Fibroblast of mammary gland (primary cell): ENCODE measurements around the gene ME3.

Experiments
- DNase-seq: peaks from one replicate; pipeline ENCODE4 v3.0.0-alpha.2; 2010; ENCODE audit warnings: low read depth
- H3K4me3 ChIP-seq: 2 replicates; pipeline ENCODE4 v1.5.1; 2011; ENCODE audit warnings: low read depth, mild to moderate bottlenecking, low read length, moderate library complexity; ENCODE audit not compliant: control insufficient read depth
- TF ChIP-seq, protein P1 (sequence below): conservative IDR thresholded peaks from 2 replicates; pipeline ENCODE4 v1.5.1; 2011; ENCODE audit warnings: low read depth, low read length, inconsistent platforms; ENCODE audit not compliant: control insufficient read depth, insufficient read depth

The ME3 gene

DNA sequence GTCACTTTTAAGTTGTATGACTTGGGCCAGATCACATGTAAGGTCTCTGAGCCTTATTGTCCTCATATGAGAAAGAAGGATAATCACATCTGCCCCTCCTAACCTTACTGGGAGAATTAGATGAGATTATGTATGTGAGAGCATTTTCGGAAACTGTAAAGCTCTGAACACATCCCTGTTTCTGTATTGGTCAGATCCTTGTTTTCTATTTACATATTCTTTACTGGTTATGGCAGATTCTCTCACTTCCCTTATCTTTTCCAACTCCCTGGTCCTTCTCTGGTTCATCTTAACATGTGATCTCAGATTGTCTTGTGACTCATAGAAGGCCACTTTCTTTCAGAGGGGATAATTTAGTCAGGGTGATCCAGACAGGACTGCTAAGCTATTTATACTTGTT, 255.9 kb downstream of the ME3 start:
- DNase-seq = no peak
- no peak overlapping the region for H3K4me3 ChIP-seq
- TF ChIP-seq, protein P1, sequence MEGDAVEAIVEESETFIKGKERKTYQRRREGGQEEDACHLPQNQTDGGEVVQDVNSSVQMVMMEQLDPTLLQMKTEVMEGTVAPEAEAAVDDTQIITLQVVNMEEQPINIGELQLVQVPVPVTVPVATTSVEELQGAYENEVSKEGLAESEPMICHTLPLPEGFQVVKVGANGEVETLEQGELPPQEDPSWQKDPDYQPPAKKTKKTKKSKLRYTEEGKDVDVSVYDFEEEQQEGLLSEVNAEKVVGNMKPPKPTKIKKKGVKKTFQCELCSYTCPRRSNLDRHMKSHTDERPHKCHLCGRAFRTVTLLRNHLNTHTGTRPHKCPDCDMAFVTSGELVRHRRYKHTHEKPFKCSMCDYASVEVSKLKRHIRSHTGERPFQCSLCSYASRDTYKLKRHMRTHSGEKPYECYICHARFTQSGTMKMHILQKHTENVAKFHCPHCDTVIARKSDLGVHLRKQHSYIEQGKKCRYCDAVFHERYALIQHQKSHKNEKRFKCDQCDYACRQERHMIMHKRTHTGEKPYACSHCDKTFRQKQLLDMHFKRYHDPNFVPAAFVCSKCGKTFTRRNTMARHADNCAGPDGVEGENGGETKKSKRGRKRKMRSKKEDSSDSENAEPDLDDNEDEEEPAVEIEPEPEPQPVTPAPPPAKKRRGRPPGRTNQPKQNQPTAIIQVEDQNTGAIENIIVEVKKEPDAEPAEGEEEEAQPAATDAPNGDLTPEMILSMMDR = no peak

DNA sequence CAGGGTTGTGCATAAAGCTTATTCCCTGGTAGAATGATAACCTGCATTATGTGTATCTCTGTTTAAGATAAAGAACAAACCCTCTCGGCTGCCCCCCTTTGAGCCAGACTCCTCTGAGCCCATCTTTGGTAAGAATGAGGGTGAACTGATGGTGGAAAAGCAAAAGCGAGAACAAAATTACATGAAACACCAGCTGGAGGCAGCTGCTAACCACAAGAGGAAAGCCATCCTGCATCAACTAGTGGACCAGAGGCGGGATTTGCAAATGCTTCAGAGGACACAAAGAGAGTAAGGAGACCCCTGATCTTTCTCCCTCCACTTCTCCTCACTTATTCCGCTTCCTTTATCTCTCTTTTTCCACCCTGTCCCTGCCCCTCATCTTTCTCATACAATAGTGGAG, 257.4 kb downstream of the ME3 start:
- DNase-seq = no peak
- H3K4me3 ChIP-seq = no peak overlapping the region
- TF ChIP-seq, protein P1 = no peak

DNA sequence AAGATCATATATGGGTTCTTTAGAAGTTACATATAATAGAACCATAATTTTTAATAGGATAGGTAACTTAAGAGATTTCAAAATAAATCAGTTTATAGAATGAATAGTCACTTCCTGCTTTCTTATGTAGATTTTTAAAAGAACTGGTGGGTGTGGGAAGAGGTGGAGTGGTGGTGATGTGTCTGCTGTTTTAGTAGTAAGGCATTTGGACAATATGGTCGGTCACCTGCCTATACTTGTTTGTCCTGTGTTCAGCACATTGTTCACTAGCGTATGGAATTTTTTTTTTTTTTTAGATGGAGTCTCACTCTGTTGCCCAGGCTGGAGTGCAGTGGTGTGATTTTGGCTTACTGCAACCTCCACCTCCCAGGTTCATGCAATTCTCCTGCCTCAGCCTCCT, 258.4 kb downstream of the ME3 start:
- TF ChIP-seq, protein P1 = no peak
- H3K4me3 ChIP-seq = no peak overlapping the region
- no peak for DNase-seq

DNA sequence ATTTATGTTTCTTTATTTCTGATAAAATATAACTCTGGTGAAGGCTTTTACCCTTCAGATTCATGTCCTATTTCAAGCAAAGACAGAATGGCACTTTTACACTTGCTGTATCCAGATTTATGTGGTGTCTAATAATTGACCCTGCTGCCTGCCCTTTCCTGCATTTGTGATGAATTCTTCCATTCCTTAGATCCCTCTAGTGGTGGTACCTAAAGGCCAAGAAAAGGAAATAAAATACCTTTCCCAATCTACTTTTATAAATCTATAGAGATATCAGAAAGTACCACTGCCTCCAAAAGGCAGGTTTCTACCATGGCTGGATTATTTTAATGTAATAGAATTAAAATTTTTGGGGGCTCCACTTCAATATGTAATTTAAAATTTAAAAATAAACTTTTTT, 263.6 kb downstream of the ME3 start:
- DNase-seq = no peak
- no peak overlapping the region for H3K4me3 ChIP-seq
- TF ChIP-seq, protein P1 = peak; percentile 51

DNA sequence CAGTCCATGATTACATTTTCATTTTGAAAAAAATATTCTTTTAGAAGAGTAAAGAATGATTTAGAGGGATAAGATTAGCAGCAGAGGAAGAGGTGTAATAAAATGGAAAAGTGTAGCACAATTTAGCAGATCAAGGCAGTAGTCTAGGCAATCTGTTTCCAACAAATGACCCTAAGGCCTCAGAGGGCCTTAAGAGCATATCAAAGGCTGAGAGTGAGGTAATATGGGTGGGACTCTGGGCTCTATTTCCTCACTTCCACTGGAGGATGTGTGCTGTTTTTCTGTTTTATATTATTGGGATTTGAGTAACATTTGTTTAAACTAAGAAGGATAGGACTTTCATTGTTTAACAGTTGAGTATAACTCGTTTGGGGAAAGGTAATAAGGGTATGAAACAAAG, 269.0 kb downstream of the ME3 start:
- no peak overlapping the region for H3K4me3 ChIP-seq
- TF ChIP-seq, protein P1 = no peak
- no peak for DNase-seq

DNA sequence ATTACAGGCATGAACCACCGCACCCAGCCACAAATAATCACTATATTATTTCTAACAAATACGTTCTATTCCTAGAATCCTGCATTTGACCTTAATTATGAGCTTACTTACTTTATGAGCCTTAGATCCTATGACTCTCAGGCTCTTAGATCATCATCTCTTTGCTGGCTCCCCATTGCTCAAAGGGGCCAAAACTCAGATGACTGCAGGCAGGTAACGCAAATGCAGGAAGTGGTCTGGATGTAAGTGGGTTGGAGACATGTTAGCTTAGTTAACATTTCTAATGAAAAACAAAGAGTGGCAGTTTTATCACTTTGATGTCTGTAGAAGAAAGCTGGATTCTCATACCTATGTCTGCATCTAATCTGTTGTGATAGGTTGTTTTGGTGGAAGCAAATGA, 274.3 kb downstream of the ME3 start:
- DNase-seq = no peak
- TF ChIP-seq, protein P1 = no peak

DNA sequence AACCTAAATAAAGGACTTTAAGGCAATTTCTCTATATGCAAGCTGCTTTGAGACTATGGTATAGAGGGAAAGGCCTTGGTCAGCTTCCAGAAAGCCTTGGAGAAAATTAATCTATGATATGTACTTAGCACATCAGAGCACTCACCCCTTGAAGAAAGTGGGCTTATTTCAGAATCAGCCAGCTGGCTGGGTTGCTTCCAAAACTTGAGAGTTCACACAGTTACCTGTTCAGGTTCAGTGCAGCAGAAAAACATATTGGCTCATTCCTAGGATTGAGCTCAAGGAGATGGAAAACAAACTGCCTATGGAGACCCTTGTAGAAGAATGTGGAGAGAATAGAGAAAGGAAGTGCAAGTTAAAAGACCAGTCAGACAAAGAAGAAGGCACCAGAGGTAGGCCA, 275.1 kb downstream of the ME3 start:
- DNase-seq = no peak
- no peak overlapping the region for H3K4me3 ChIP-seq

More for the DNA sequence above, 274.3 kb downstream of the ME3 start:
- no peak overlapping the region for H3K4me3 ChIP-seq

More for the DNA sequence above, 275.1 kb downstream of the ME3 start:
- TF ChIP-seq, protein P1 = no peak
